ENCODE measurements around the gene MLLT3.

Gene MLLT3

DNA sequence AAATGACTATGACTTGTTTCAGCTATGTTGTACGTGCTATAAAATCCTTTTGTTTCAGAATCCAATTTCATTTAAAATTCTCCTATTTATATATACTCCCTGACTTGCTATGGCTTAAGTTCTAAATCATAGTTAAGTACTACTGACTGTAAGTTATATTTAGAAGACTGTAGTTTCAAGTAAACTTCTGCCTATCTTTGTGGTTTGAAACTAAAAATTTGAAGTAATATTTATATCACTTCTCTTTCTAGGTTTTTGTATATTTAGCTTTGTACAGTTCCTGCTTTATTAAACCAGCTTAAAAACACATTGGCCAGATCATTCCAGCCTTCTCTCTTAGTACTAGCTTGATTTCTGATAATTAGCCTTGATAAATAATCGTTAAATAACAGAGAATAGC is 196.3 kb downstream of the MLLT3 start:
- H3K4me3 ChIP-seq (ENCODE audit: low read length), result no peak overlapping the region
- no peaks in the 10 kb centered on the region for H3K36me3 ChIP-seq (ENCODE audit: insufficient read depth, low read depth, low read length)
- H3K27ac ChIP-seq (ENCODE audit: low read length), result no peak overlapping the region
- no peaks in the 10 kb centered on the region for H3K9me3 ChIP-seq (ENCODE audit: insufficient read depth, low read depth, low read length)
- no peaks in the 10 kb centered on the region for H3K27me3 ChIP-seq (ENCODE audit: insufficient read depth, low read length)
- no peaks in the 10 kb centered on the region for H3K4me1 ChIP-seq (ENCODE audit: insufficient read depth, low read length)
- no peak overlapping the region for H3K9ac ChIP-seq (ENCODE audit: low read depth, low read length)

DNA sequence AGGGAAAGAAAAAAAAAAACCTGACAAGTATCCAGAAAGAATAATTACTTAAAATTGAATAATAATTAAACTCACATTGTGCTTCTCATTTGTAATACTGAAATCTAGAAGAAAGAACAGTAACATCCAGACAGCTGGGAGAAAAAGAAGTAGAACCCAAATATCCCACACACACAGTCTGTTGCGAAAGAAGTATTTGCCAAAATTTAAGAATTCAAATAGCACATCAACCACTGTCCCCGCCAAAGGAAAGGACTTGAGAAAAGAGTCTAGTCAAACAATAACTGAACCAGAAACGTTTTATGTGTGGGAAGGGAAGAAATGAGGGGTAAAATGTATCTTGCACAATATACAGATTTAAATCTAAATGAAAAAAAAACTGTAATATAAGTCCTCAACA is 202.8 kb downstream of the MLLT3 start:
- H3K9me3 ChIP-seq (ENCODE audit: insufficient read depth, low read depth, low read length), result no peaks in the 10 kb centered on the region
- H3K36me3 ChIP-seq (ENCODE audit: insufficient read depth, low read depth, low read length), result no peaks in the 10 kb centered on the region
- no peak overlapping the region for H3K27ac ChIP-seq (ENCODE audit: low read length)
- H3K4me3 ChIP-seq (ENCODE audit: low read length), result no peak overlapping the region
- no peaks in the 10 kb centered on the region for H3K27me3 ChIP-seq (ENCODE audit: insufficient read depth, low read length)
- H3K9ac ChIP-seq (ENCODE audit: low read depth, low read length), result no peak overlapping the region
- peaks cover 3% of the 10 kb centered on the region; the same call in 1 of the 2 replicates for H3K4me1 ChIP-seq (ENCODE audit: insufficient read depth, low read length)

DNA sequence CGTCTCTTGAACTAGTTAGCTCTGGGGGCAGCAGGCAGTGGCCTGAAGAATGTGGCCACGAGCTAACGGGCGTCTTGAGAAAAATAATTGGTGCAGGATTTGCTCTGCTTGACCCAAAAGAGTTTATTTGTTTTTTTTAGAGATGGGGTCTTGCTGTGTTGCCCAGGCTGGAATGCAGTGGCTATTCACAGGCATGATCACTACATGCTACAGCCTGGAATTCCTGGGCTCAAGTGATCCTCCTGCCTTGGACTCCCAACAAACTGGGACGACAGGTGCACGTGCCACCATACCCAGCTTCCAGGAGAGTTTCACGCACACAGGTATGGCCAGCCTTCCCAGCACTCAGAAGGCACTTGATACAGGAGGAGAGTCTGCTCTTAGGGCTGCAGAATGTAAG is 203.8 kb downstream of the MLLT3 start:
- Histone ChIP-seq H3K9me3 (ENCODE audit: insufficient read depth, low read depth, low read length) (no peaks in the 10 kb centered on the region), H3K4me3 (ENCODE audit: low read length) (no peak overlapping the region), H3K27ac (ENCODE audit: low read length) (no peak overlapping the region), H3K36me3 (ENCODE audit: insufficient read depth, low read depth, low read length) (no peaks in the 10 kb centered on the region), H3K4me1 (ENCODE audit: insufficient read depth, low read length) (peaks cover 3% of the 10 kb centered on the region; the same call in 1 of the 2 replicates), H3K27me3 (ENCODE audit: insufficient read depth, low read length) (no peaks in the 10 kb centered on the region), H3K9ac (ENCODE audit: low read depth, low read length) (no peak overlapping the region)

DNA sequence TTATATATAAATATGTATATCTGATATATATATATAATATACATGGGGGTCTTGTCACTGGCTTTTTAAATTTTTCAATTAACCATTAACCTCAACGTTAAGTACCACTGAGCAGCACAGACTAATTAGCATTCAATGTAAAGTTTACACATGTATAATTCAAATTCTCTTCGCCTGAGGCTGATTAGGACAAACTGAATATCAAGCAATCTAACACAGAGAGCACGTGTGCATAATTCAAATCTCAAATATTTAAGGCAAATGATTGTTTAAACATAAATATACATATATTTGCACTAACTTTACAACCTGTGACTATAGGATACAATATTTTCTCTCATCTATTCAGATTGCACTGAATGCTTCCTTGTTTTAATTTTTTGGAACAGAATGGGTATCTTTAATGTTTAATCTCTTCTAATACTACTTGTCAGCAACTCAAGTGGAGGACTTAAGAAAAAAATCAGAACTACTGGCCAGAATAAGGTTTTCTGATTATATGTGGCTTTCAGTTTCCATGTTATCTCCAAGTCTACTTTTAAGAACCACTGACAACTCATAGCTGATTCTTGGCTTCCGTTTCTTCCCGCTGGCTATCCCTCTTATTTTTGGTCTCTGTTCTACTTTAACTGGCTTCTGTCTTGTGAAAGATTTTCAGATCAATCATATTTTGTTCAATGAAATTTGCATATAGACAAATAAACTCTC is 204.8 kb downstream of the MLLT3 start:
- Histone ChIP-seq H3K27me3 (ENCODE audit: insufficient read depth, low read length) (no peaks in the 10 kb centered on the region), H3K9ac (ENCODE audit: low read depth, low read length) (no peak overlapping the region), H3K27ac (ENCODE audit: low read length) (no peak overlapping the region), H3K4me3 (ENCODE audit: low read length) (no peak overlapping the region), H3K4me1 (ENCODE audit: insufficient read depth, low read length) (peaks cover 3% of the 10 kb centered on the region; the same call in 1 of the 2 replicates), H3K9me3 (ENCODE audit: insufficient read depth, low read depth, low read length) (no peaks in the 10 kb centered on the region), H3K36me3 (ENCODE audit: insufficient read depth, low read depth, low read length) (no peaks in the 10 kb centered on the region)

DNA sequence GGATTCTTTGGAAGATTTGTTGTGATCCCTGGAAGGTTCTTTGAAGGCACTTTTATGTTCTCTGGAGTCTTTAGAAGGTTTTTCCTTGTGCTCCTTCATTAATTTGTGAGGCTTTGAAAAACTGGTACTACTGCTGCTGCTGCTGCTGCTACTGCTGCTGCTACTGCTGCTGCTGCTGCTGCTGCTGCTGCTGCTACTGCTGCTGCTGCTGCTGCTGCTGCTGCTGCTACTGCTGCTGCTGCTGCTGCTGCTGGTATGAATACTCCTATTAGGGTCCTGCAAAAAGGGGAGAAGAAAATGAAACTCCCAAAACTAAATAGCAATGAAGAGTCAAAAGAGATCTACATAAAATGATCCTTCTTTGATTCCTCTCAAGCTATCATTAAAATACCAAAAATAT is 208.1 kb downstream of the MLLT3 start:
- H3K27me3 ChIP-seq (ENCODE audit: insufficient read depth, low read length), result no peaks in the 10 kb centered on the region

DNA sequence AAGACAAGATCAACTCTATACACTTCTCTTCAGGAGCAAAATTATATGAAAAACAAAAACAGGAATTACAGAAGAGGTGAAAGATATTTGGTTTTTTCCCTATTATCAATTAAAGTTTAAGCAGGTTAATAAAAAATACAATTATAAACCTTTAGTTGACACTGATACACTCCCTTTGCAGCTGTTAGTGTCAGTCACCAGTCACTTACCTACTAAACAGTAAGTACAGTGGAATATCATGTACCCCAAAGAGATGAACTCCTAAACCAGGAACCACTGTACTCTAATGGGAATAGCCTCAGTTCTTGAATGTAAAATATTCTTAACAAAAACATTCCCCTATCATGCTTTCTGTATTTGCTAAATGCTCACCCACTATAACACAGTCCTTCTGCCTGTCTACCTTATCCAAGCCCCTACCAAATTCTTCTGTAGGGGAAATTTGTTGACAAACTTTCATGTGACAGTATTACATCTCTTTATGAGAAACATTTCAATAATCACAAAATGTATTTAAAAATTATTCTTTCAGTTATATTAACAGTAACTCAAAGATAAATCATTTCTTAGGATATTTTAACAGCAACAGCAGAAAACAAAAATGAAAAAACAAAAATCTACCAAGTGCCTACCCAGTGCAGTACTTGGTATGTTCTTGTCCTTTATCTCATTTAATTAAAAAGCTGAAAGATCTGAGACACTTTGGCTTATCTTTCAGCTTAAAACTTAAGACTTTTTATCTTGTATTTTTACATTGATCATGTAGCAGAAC is 212.8 kb downstream of the MLLT3 start:
- H3K4me1 ChIP-seq (ENCODE audit: insufficient read depth, low read length), result peaks cover 11% of the 10 kb centered on the region; the same call in 1 of the 2 replicates
- no peak overlapping the region for H3K9ac ChIP-seq (ENCODE audit: low read depth, low read length)
- no peak overlapping the region for H3K4me3 ChIP-seq (ENCODE audit: low read length)
- H3K9me3 ChIP-seq (ENCODE audit: insufficient read depth, low read depth, low read length), result no peaks in the 10 kb centered on the region
- H3K36me3 ChIP-seq (ENCODE audit: insufficient read depth, low read depth, low read length), result no peaks in the 10 kb centered on the region
- H3K27me3 ChIP-seq (ENCODE audit: insufficient read depth, low read length), result no peaks in the 10 kb centered on the region
- H3K27ac ChIP-seq (ENCODE audit: low read length), result no peak overlapping the region

More for the DNA sequence above, 208.1 kb downstream of the MLLT3 start:
- H3K4me3 ChIP-seq (ENCODE audit: low read length), result no peak overlapping the region
- H3K27ac ChIP-seq (ENCODE audit: low read length), result no peak overlapping the region
- peaks cover 3% of the 10 kb centered on the region; the same call in 1 of the 2 replicates for H3K4me1 ChIP-seq (ENCODE audit: insufficient read depth, low read length)
- H3K36me3 ChIP-seq (ENCODE audit: insufficient read depth, low read depth, low read length), result no peaks in the 10 kb centered on the region
- H3K9ac ChIP-seq (ENCODE audit: low read depth, low read length), result no peak overlapping the region
- H3K9me3 ChIP-seq (ENCODE audit: insufficient read depth, low read depth, low read length), result no peaks in the 10 kb centered on the region

DNA sequence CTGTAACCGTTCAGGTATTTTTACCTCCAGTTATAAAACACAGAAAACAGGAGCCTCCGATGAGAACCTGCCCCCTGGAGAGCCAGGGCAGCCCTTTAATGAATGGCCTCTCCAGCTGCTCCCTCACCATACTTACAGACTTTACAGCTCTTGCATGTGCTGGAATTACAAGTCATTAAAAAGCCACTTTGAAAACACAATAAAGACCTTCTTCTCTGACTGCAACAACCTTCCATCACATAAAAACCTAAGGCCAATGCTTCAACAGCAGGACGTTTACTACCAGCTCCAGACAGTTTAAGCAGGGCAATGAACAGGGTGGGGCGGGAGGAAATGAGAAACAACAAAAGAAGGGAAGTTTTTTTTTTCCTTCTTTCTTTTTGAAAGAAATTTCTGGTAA is 213.8 kb downstream of the MLLT3 start:
- H3K9me3 ChIP-seq (ENCODE audit: insufficient read depth, low read depth, low read length), result no peaks in the 10 kb centered on the region
- peaks cover 11% of the 10 kb centered on the region; the same call in 1 of the 2 replicates for H3K4me1 ChIP-seq (ENCODE audit: insufficient read depth, low read length)
- H3K36me3 ChIP-seq (ENCODE audit: insufficient read depth, low read depth, low read length), result no peaks in the 10 kb centered on the region
- peak overlapping the region; percentile 12; the same call in 1 of the 2 replicates for H3K4me3 ChIP-seq (ENCODE audit: low read length)
- H3K27me3 ChIP-seq (ENCODE audit: insufficient read depth, low read length), result no peaks in the 10 kb centered on the region
- no peak overlapping the region for H3K27ac ChIP-seq (ENCODE audit: low read length)
- H3K9ac ChIP-seq (ENCODE audit: low read depth, low read length), result peak overlapping the region; percentile 42; the same call in 1 of the 2 replicates

DNA sequence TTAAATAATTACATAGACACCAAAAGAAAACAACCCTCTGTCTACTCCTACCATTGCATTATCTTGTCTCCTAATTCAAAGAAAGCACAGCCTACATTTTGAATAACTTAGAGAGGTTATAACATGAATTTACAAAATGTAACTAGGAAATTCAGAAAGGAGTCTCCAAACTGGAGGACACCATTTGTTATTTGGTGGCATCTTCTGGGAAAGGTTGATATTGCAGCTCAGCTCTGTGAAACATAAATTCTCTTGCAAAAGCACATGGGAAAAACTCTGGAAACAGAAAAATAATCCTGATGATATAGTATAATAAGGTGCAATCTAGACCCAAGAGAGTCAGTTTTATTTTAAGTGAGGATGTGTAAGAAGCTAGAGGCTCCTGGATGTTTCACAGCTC is 215.3 kb downstream of the MLLT3 start:
- no peaks in the 10 kb centered on the region for H3K27me3 ChIP-seq (ENCODE audit: insufficient read depth, low read length)
- no peak overlapping the region for H3K9ac ChIP-seq (ENCODE audit: low read depth, low read length)

DNA sequence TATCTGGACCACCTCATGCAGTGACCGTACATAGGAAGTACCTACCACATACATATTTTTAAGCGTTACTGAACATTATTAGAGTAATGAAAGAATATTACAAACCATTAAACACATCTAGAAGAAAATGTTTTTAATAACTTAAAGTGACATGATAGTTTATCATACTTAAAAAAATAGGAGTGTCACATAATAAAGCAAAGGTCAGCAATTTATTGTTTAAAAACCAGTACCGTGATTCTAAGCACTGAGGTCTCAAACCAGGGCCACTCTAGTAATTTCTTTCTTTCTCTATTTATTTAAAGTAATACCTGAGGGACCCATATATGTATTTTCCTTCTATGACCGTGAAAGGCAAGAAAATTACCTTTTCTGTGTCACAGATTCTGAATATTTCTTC is 216.0 kb downstream of the MLLT3 start:
- H3K9ac ChIP-seq (ENCODE audit: low read depth, low read length), result no peak overlapping the region
- no peaks in the 10 kb centered on the region for H3K27me3 ChIP-seq (ENCODE audit: insufficient read depth, low read length)
- peaks cover 11% of the 10 kb centered on the region; the same call in 1 of the 2 replicates for H3K4me1 ChIP-seq (ENCODE audit: insufficient read depth, low read length)
- no peak overlapping the region for H3K4me3 ChIP-seq (ENCODE audit: low read length)
- no peaks in the 10 kb centered on the region for H3K9me3 ChIP-seq (ENCODE audit: insufficient read depth, low read depth, low read length)
- no peaks in the 10 kb centered on the region for H3K36me3 ChIP-seq (ENCODE audit: insufficient read depth, low read depth, low read length)
- no peak overlapping the region for H3K27ac ChIP-seq (ENCODE audit: low read length)

More for the DNA sequence above, 215.3 kb downstream of the MLLT3 start:
- Histone ChIP-seq H3K4me1 (ENCODE audit: insufficient read depth, low read length) (peaks cover 11% of the 10 kb centered on the region; the same call in 1 of the 2 replicates), H3K4me3 (ENCODE audit: low read length) (no peak overlapping the region), H3K27ac (ENCODE audit: low read length) (no peak overlapping the region), H3K9me3 (ENCODE audit: insufficient read depth, low read depth, low read length) (no peaks in the 10 kb centered on the region), H3K36me3 (ENCODE audit: insufficient read depth, low read depth, low read length) (no peaks in the 10 kb centered on the region)

DNA sequence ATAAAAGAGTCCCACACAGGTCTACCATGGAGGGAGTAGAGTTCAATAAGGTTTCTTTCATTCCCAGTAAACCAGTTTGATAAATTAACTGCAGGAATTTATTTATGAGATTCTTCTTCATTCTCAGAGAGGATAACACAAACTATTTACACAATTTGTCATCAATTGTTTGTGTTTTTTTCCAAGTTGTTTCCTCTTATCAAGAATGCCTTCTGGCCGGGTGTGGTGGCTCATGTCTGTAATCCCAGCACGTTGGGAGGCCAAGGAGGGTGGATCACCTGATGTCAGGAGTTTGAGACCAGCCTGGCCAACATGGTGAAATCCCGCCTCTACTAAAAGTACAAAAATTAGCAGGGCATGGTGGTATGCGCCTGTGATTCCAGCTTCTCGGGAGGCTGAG is 216.7 kb downstream of the MLLT3 start:
- no peaks in the 10 kb centered on the region for H3K36me3 ChIP-seq (ENCODE audit: insufficient read depth, low read depth, low read length)
- no peaks in the 10 kb centered on the region for H3K27me3 ChIP-seq (ENCODE audit: insufficient read depth, low read length)
- no peak overlapping the region for H3K9ac ChIP-seq (ENCODE audit: low read depth, low read length)
- no peaks in the 10 kb centered on the region for H3K9me3 ChIP-seq (ENCODE audit: insufficient read depth, low read depth, low read length)
- no peak overlapping the region for H3K4me3 ChIP-seq (ENCODE audit: low read length)
- no peak overlapping the region for H3K27ac ChIP-seq (ENCODE audit: low read length)
- H3K4me1 ChIP-seq (ENCODE audit: insufficient read depth, low read length), result peaks cover 11% of the 10 kb centered on the region; the same call in 1 of the 2 replicates

DNA sequence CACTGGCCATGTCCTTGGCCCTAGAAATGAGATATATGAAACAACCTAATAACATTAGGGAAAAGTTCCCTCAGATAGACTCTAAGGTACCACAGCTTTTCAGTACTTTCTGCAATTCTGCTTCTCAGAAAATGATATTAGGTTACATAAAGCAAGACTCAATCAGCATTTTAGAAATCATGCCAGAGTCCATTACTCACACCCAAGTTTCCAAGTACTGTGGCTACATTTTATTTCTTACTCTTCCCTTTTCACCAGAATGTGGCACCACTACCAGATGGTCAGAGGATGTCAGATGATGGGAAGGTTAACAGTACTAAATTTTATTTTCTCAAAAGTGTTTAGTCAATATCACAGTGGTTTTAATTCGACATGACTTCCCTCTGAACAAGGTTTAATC is 217.2 kb downstream of the MLLT3 start:
- Histone ChIP-seq H3K4me1 (ENCODE audit: insufficient read depth, low read length) (peaks cover 11% of the 10 kb centered on the region; the same call in 1 of the 2 replicates), H3K9me3 (ENCODE audit: insufficient read depth, low read depth, low read length) (no peaks in the 10 kb centered on the region), H3K4me3 (ENCODE audit: low read length) (no peak overlapping the region), H3K27ac (ENCODE audit: low read length) (no peak overlapping the region), H3K36me3 (ENCODE audit: insufficient read depth, low read depth, low read length) (no peaks in the 10 kb centered on the region), H3K9ac (ENCODE audit: low read depth, low read length) (no peak overlapping the region), H3K27me3 (ENCODE audit: insufficient read depth, low read length) (no peaks in the 10 kb centered on the region)
